Fibroblast of upper back skin (primary cell): ENCODE data around the gene SLC22A4.

Experiments used
- DNase-seq: peaks from one replicate; pipeline ENCODE4 v3.0.0-alpha.2; 2013

The SLC22A4 gene

GRCh38 chr5:132344775-132345514 lies 50.8 kb downstream of the SLC22A4 start:
- no peak for DNase-seq

- DNase-seq: peak; percentile 5
These were observed 59.3 kb downstream of the SLC22A4 start for GRCh38 chr5:132353486-132353995.

GRCh38 chr5:132354381-132355139 lies 60.4 kb downstream of the SLC22A4 start:
- no peak for DNase-seq

DNA sequence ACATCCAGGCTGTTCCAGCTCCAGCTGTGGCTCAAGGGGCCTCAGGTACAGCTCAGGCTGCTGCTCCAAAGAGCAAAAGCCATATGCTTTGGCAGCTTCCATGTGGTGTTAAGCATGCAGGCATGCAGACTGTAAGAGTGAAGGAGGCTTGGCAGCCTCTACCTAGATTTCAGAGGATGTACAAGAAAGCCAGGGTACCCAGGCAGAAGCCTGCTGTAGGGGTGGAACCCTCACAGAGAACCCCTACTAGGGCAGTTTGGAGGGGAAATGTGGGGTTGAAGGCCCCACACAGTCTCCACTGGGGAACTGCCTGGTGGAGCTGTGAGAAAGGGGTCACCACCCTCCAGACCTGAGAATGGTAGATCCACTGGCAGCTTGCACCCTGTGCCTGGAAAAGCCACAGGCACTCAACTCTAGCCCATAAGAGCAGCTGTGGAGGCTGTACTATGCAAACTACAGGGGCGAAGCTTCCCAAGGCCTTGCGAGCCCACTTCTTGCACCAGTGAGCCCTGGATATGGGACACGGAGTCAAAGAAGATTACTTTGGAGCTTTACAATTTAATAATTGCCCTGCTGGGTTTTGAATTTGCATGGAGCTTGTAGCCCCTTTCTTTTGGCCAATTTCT lies 61.1 kb downstream of the SLC22A4 start:
- DNase-seq: no peak

- DNase-seq: no peak
These were observed 64.6 kb downstream of the SLC22A4 start for GRCh38 chr5:132358775-132359174.

GRCh38 chr5:132362086-132362485 lies 67.9 kb downstream of the SLC22A4 start:
- DNase-seq: no peak

DNA sequence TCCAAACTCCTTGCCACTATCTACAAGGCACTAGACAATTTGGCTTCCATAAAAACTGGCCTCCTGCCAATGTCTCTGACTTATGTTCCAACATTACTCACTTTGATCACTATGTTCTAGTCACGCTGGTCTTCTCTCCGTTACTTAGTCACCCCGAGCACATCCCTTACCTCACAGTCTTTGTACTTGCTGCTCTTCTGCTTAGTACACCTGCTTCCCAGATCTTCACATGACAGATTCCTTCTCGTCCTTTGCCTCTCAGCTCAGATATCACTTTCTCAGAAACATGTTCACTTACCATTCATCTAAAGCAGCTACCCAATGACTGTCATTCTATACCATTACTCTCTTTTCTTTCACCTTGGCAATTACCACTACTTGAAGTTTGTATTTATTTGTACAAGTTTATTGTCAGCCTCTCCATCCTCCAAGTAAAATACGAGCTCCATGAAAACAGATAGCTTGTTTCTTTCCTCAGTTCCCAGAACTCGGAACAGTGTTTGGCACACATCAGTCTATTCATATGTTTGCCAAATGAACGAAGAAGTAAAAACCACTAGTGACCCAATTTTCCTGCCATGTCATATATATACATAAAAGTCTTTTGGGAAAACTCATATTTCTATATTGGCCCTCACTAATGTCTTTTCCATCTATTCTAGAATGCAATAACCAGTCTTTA lies 69.4 kb downstream of the SLC22A4 start:
- peak; percentile 79 for DNase-seq

GRCh38 chr5:132364319-132364718 lies 70.1 kb downstream of the SLC22A4 start:
- peak; percentile 66 for DNase-seq

DNA sequence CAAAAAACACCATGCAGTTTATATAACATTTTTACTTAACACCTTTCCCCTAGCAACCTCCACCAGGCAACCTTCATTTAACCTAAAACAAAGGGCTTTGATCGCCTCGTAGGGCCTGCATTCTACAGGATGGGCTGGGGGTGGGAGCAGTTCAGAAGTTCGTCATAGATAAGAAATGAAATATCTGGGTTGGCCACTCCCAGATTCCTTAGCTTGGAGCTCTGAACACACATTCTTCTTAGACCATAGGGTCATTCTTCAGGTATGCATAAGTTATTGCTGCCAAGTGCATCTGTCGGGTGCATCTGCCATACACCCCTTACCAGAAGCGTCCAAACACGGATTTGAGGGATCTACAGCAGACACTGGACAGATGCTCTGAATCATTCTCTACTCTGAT lies 71.0 kb downstream of the SLC22A4 start:
- DNase-seq: peak; percentile 81

DNA sequence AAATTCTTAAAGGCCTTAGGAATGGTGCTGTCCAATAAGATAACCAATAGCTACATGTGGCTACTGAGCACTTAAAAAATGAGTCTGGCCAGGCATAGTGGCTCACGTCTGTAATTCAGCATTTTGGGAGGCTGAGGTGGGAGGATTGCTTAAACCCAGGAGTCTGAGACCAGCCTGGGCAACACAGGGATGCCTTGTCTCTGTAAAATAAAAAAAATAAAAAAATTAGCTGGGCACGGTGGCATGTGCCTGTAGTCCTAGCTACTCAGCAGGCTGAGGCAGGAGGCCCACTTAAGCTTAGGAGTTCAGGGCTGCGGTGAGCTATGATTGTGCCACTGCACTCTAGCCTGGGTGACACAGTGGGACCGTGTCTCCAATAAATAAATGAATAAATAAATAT lies 74.0 kb downstream of the SLC22A4 start:
- no peak for DNase-seq

GRCh38 chr5:132369007-132369473 lies 74.8 kb downstream of the SLC22A4 start:
- DNase-seq: no peak

DNA sequence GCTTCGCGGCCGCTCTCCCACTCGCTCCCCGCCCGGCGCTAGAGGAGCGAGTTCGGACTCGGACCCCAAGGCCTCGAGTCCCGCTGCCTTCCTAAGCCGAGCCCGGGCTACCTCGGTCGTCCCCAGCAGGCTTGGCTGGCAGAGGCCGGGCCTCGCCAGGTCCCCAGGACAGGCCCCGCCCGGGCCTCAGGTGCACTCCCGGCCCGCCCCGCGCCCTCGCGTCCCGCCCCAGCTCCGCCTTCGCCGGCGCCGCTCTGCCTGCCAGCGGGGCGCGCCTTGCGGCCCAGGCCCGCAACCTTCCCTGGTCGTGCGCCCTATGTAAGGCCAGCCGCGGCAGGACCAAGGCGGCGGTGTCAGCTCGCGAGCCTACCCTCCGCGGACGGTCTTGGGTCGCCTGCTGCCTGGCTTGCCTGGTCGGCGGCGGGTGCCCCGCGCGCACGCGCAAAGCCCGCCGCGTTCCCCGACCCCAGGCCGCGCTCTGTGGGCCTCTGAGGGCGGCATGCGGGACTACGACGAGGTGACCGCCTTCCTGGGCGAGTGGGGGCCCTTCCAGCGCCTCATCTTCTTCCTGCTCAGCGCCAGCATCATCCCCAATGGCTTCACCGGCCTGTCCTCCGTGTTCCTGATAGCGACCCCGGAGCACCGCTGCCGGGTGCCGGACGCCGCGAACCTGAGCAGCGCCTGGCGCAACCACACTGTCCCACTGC lies 75.4 kb downstream of the SLC22A4 start, which contains the start of gene SLC22A5:
Gene SLC22A5 (plus strand): TSS at position 237 of the 707 bp plus-strand sequence. CDS start 263 bp downstream, at position 500.
- DNase-seq: peak; percentile 33

GRCh38 chr5:132370181-132370970 lies 76.2 kb downstream of the SLC22A4 start:
- no peak for DNase-seq

DNA sequence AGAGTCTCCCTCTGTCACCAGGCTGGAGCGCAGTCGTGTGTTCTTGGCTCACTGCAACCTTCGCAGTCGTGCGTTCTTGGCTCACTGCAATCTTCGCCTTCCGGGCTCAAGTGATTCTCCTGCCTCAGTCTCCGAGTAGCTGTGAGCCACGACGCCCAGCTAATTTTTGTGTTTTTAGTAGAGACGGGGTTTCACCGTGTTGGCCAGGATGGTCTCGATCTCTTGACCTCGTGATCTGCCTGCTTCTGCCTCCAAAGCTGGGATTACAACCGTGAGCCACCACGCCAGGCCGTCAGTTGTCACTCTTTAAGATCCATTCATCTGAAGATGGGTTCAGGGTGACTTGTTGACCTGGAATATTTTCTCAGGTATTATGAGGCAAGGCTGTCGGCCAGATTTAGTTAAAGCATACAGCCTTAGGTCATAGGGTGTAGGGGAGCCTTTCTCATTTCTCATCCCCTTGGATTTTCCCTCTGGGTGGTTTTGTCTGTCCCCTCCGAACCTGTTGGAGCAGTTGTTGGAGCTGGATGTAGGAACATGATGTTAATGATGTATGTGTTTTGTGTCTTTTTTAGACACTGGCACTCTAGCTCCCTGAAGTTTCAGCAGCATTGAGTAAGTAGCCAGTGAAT lies 76.9 kb downstream of the SLC22A4 start:
- DNase-seq: no peak

DNA sequence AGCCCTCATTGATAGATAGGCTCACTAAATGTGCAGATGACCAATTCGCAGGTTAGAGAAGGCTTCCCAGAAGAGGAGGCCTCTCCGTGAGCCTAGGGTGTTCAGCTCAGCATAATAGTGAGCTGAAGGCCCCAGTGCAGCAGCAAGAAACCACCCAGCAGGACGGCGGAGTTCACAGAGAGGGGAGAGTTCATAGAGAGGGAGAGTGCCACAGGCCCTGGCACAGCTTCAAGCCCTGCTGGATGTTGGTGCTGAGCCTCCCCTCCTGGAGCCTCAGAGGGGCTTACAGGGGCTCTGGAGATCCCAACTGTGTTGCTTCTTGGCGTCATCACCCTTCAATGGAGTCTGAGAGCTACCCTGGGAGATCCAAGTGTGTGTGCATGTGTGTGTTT lies 77.4 kb downstream of the SLC22A4 start:
- no peak for DNase-seq

GRCh38 chr5:132372127-132372526 lies 77.9 kb downstream of the SLC22A4 start:
- no peak for DNase-seq

GRCh38 chr5:132372542-132372941 lies 78.3 kb downstream of the SLC22A4 start:
- no peak for DNase-seq

- DNase-seq: no peak
These were observed 81.8 kb downstream of the SLC22A4 start for GRCh38 chr5:132375957-132376356.

- DNase-seq: no peak
These were observed 82.8 kb downstream of the SLC22A4 start for GRCh38 chr5:132376694-132377641.

GRCh38 chr5:132377738-132378137 lies 83.5 kb downstream of the SLC22A4 start:
- no peak for DNase-seq
